GM19372 (cell line): Measurements from ENCODE around the gene GRID1.

Source experiments
- ATAC-seq: cut with Tn5 transposase; IDR thresholded peaks from one replicate; pipeline ENCODE4 v1.9.1; 2021; ENCODE audit warnings: mild to moderate bottlenecking, low read depth, moderate library complexity; ENCODE audit not compliant: unreplicated experiment

The GRID1 gene

GRCh38 chr10:85606401-85606800 is 760.2 kb downstream of the GRID1 start:
- ATAC-seq = no peak

- no peak for ATAC-seq
These were observed 761.7 kb downstream of the GRID1 start for GRCh38 chr10:85604884-85605283.

DNA sequence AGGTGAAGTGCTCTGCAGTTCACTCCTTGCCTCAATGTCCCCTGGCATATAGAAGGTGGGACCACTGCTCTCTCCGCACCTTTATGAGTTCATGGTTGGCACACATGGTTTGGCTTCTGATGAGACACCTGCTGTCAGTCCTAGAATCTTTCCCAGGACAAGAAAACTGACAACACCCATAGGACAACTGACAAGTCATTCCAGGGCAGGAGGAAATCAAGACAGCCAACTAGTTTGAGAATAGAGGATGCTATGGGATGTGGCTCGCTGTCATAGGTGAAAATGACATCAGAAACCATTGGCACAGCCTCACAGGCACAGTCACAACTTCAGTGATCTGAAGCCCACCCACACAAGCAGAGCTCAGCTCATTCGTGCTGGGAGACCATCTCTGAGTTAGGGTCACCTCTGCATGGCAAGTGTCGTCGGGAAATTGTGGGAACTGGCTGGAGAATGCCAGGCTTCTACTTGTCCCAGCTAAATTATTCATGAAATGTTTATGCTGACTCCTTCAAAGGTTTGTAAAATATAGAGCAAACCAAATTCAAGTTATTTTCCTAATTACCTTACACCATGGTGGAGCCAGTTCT is 762.4 kb downstream of the GRID1 start:
- no peak for ATAC-seq

GRCh38 chr10:85603151-85603940 is 763.2 kb downstream of the GRID1 start:
- ATAC-seq = no peak

- no peak for ATAC-seq
These were observed 763.9 kb downstream of the GRID1 start for GRCh38 chr10:85602713-85603112.

DNA sequence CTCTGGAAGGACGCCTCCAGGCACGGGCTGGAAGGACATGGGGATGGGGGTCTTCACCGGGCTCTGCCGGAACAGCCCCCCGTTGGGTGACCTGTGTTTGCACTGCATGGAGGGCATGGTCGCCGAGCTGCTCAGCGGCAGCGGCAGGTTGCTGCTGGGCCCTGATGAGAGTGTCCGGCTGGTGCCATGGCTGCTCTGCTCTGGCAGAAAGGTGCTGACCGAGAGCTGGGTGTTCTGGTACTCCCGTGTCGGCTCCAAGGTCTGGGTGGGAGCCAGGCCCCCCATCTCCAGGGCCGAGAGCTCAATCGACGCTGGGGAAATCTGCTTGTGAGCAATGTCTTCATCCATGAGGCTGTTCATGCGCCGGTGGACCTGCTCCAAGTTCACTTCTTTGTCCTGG is 764.3 kb downstream of the GRID1 start:
- no peak for ATAC-seq

GRCh38 chr10:85601526-85601925 is 765.1 kb downstream of the GRID1 start:
- no peak for ATAC-seq

DNA sequence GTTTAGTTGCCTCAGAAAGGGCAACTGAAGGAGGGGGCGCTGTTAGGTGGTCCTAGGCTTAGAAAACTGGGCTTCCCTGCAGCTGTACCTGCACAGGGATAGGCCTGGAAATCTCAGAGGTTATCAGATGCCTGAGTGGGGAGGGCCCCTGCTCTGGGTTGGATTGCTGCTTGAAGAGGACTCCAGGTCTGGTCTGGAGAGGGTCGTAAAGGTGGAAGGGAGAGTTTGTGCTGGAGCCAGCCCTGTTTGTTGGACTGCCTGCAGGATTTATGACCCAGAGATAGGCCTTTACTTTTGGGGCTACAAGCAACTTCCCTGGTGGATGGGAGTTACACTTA is 765.9 kb downstream of the GRID1 start:
- ATAC-seq = no peak

- ATAC-seq = no peak
These were observed 766.4 kb downstream of the GRID1 start for GRCh38 chr10:85600026-85600743.

GRCh38 chr10:85599081-85599480 is 767.5 kb downstream of the GRID1 start:
- no peak for ATAC-seq

GRCh38 chr10:85598646-85599045 is 767.9 kb downstream of the GRID1 start:
- no peak for ATAC-seq

DNA sequence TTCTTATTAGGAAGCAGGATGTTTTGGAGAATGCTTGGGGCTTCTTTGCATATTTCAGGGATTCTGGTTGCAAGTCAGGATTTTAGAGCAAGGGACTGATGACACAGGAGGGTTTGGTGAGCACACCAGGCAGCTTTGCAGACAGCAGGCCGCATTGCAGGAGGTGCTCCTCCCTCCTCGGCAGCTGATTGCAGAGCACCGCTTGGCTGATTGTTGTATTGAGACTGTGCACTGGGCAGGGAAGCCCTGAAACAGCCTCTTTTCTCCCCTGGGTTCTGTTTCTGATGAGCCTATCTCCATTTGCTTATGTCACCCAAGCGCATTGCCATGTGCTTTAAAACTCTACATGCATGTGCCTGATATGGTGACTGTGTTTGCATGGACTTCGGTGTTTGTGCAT is 769.6 kb downstream of the GRID1 start:
- ATAC-seq = no peak

GRCh38 chr10:85596389-85596788 is 770.2 kb downstream of the GRID1 start:
- no peak for ATAC-seq

DNA sequence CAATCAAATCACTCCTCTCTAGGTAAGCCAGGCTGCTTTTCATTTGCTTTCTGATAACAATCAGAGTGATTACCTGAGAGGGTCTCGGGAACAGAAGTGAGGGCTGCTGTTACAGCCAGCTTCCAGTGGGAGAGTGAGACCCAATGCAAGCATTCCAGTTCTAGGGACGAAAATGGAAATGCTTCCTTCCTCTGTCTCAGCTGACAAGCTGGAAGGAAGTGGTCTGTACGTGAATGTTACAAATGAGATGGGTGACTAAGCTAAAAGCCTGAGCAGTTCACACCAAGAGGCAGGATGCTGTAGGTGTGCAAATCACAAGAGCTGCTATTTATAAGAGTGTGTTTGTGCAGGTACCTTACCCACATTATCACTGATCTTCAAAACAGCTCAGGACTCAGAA is 772.4 kb downstream of the GRID1 start:
- no peak for ATAC-seq

GRCh38 chr10:85593226-85593772 is 773.3 kb downstream of the GRID1 start:
- no peak for ATAC-seq

DNA sequence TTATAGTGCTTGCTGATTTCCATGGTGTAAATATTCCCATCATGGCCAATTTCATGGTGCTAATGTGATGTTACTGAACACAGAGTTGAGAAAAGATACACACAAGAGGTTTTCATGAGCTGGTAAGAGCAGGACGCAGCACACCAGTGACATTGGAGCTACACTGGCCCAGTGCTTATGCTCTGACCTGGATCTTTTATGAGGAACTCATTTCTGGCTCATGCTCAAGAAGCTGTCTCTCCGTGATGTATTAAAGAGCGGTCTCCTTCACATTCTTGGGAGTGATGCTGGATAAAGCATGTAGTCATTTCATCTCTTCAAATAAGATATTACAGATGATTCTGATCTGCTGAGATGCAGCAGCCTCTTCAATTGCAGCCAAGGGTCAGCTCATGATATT is 785.2 kb downstream of the GRID1 start:
- no peak for ATAC-seq

DNA sequence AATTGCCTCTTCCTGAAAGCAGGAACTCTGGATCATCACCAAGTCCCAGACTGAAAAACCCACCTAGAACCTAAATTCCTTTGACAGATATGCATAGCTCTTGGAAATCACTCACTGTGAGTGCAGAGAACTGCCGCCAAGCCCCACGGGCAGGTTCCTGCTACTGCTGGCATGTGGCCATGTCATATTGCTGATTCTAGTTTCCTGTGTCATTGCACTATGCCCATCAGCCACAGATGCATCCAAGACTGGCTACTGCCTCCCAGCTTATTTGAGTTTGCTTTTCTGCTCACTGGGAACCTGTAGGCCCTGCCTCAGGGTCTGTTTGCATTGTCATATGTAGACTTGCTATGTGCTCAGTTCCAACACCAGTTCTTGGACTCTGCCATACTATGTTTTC is 786.0 kb downstream of the GRID1 start:
- no peak for ATAC-seq

DNA sequence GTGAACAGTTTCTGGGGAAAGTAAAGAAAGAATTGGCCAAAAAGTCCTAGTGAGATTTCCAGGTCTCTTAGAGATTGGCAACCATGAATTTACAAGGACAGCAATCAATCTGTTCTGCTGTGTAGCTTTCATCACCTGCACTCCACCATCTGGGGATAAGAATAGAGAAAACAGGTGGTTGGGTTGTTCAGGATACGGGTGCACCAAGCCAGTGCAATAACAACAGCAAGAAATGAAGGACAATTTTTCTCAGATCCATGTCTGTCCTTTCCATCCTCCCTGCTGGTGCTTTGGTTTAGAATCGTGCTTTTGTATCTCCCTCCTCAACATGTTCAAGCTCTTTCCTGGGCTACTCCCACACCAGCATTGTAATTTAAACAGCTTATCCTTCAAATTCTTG is 787.7 kb downstream of the GRID1 start:
- no peak for ATAC-seq

DNA sequence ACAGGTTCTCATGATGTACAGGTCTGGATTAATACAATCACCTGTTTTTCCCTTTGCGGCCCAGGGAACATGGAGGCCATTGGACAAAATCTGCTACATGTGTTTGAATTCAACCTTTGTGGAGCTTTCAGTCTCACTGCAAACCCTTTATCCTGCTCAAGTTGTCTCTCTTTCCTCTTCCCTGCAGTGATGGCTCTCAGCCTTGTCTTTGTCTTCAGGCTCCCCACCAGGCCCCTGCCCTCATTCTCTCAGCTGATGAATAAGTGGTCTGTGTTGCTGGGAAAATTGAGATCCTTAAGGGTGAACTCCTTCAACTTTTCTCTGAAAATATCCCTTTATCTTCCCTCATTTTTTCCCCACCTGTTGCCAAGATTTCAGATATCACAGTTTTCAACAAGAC is 791.2 kb downstream of the GRID1 start:
- no peak for ATAC-seq

- no peak for ATAC-seq
These were observed 795.7 kb downstream of the GRID1 start for GRCh38 chr10:85570871-85571270.

- ATAC-seq = no peak
These were observed 801.2 kb downstream of the GRID1 start for GRCh38 chr10:85565381-85565780.

GRCh38 chr10:85558533-85558932 is 808.1 kb downstream of the GRID1 start:
- no peak for ATAC-seq
